Neural cell (in vitro differentiated cells): ENCODE results near the gene IGFBPL1. TPM values are rescaled to one million over a fixed set of nuclear protein-coding genes. Genes with fewer than 3 reads are reported as not detected.
A peak's percentile ranks its signal among the peaks of the same experiment; 100 is the strongest.

Experiments used
- H2AFZ ChIP-seq: fragments of 200-600, 300-800 bp; sonication (generic), shearing (Covaris generic); 2 replicates; pipeline ENCODE4 v1.6.0; 2014; ENCODE audit warnings: low read depth, mild to moderate bottlenecking, antibody characterized with exemption, low read length, moderate library complexity
- H3F3A ChIP-seq: fragments of 200-600 bp; shearing (Covaris generic); 2 replicates; pipeline ENCODE4 v1.6.1; 2016; ENCODE audit warnings: mild to moderate bottlenecking, moderate library complexity, mixed read lengths, antibody characterized with exemption, low read length; ENCODE audit not compliant: insufficient read depth, poor library complexity, severe bottlenecking
- H3K27ac ChIP-seq: fragments of 200-600, 300-800 bp; sonication (generic), shearing (Covaris generic); 2 replicates; pipeline ENCODE4 v1.5.1; 2014; ENCODE audit warnings: mild to moderate bottlenecking, low read length, moderate library complexity
- H3K27me3 ChIP-seq: fragments of 300-800, 200-600 bp; sonication (generic), shearing (Covaris generic); 2 replicates; pipeline ENCODE4 v1.6.0; 2014; ENCODE audit warnings: mild to moderate bottlenecking, low read depth, low read length, moderate library complexity; ENCODE audit not compliant: insufficient read depth
- H3K36me3 ChIP-seq: fragments of 300-800, 200-600 bp; sonication (generic), shearing (Covaris generic); 2 replicates; pipeline ENCODE4 v1.5.1; 2014; ENCODE audit warnings: mild to moderate bottlenecking, antibody characterized with exemption, low read length, moderate library complexity; ENCODE audit not compliant: insufficient read depth
- H3K4me2 ChIP-seq: fragments of 300-800, 200-600 bp; sonication (generic), shearing (Covaris generic); 2 replicates; pipeline ENCODE4 v1.6.0; 2014; ENCODE audit warnings: mild to moderate bottlenecking, low read length
- H3K4me3 ChIP-seq: fragments of 300-800, 200-600 bp; sonication (generic), shearing (Covaris generic); 2 replicates; pipeline ENCODE4 v1.5.1; 2014; ENCODE audit warnings: mild to moderate bottlenecking, low read length, moderate library complexity
- H3K79me2 ChIP-seq: fragments of 200-600 bp; shearing (Covaris generic); replicated peaks from 2 replicates; pipeline ENCODE4 v1.6.0; 2014; ENCODE audit warnings: mild to moderate bottlenecking, low read length, moderate library complexity; ENCODE audit not compliant: insufficient read depth
- H3K9ac ChIP-seq: fragments of 300-800, 200-600 bp; sonication (generic), shearing (Covaris generic); 2 replicates; pipeline ENCODE4 v1.6.1; 2016; ENCODE audit warnings: mild to moderate bottlenecking, low read length, mixed read lengths
- H3K9me2 ChIP-seq: fragments of 200-600 bp; shearing (Covaris generic); 2 replicates; pipeline ENCODE4 v1.6.1; 2016; ENCODE audit warnings: mild to moderate bottlenecking, low read length, mixed read lengths; ENCODE audit not compliant: insufficient read depth
- H3K9me3 ChIP-seq: fragments of 200-600, 300-800 bp; sonication (generic), shearing (Covaris generic); 2 replicates; pipeline ENCODE4 v1.6.1; 2016; ENCODE audit warnings: mild to moderate bottlenecking, mixed run types, low read length, moderate library complexity, mixed read lengths
- H4K20me1 ChIP-seq: fragments of 200-600 bp; shearing (Covaris generic); 2 replicates; pipeline ENCODE4 v1.6.1; 2016; ENCODE audit warnings: mild to moderate bottlenecking, mixed run types; ENCODE audit not compliant: insufficient read depth
- CTCF ChIP-seq: fragments of 450-650 bp; IDR thresholded peaks from 2 replicates; pipeline ENCODE4 v1.5.1; 2014; ENCODE audit warnings: antibody characterized with exemption, mild to moderate bottlenecking, moderate library complexity; ENCODE audit not compliant: poor library complexity, severe bottlenecking
- EP300 ChIP-seq: fragments of 450-650 bp; conservative IDR thresholded peaks from 2 replicates; pipeline ENCODE4 v1.6.1; 2014; ENCODE audit warnings: antibody characterized with exemption, mild to moderate bottlenecking, moderate library complexity; ENCODE audit not compliant: poor library complexity, severe bottlenecking
- EZH2 ChIP-seq: fragments of 200-600, 300-800 bp; shearing (Covaris generic), sonication (generic); IDR thresholded peaks from 2 replicates; pipeline ENCODE4 v1.6.1; 2014; ENCODE audit warnings: antibody characterized with exemption, low read length, borderline replicate concordance, mild to moderate bottlenecking; ENCODE audit not compliant: insufficient read depth, poor library complexity, severe bottlenecking
- MXI1 ChIP-seq: fragments of 450-650 bp; conservative IDR thresholded peaks from 2 replicates; pipeline ENCODE4 v1.6.1; 2014; ENCODE audit warnings: antibody characterized with exemption, mild to moderate bottlenecking; ENCODE audit not compliant: poor library complexity, severe bottlenecking
- POLR2AphosphoS5 ChIP-seq: IDR thresholded peaks from 2 replicates; pipeline ENCODE4 v1.6.1; 2012
- RAD21 ChIP-seq: fragments of 450-650 bp; conservative IDR thresholded peaks from 2 replicates; pipeline ENCODE4 v1.6.1; 2014; ENCODE audit warnings: antibody characterized with exemption, mild to moderate bottlenecking, moderate library complexity
- REST ChIP-seq: IDR thresholded peaks from 2 replicates; pipeline ENCODE4 v1.6.1; 2012; ENCODE audit warnings: borderline replicate concordance
- SMC3 ChIP-seq: fragments of 450-650 bp; conservative IDR thresholded peaks from 2 replicates; pipeline ENCODE4 v1.6.1; 2014; ENCODE audit warnings: antibody characterized with exemption, mild to moderate bottlenecking, moderate library complexity; ENCODE audit not compliant: poor library complexity
- TAF1 ChIP-seq: IDR thresholded peaks from 2 replicates; pipeline ENCODE4 v1.6.1; 2012; ENCODE audit warnings: low read depth
- polyA plus RNA-seq: library from polyadenylated mRNA; depleted of rRNA; stranded (reverse); fragments of >200 nt; gene quantifications from 2 replicates; pipeline ENCODE4 v1.2.3, GENCODE V29; 2014

IGFBPL1 gene
- polyA plus RNA-seq, 1 donor from 2014 or later, result 372 TPM

- Histone ChIP-seq H3K9ac (peak overlapping the region; percentile 62), H4K20me1 (no peaks in the 10 kb centered on the region), H3K4me2 (peak overlapping the region; percentile 49), H3F3A (peaks cover 15% of the 10 kb centered on the region), H2AFZ (no peak overlapping the region), H3K27me3 (no peaks in the 10 kb centered on the region), H3K4me3 (peak overlapping the region; percentile 52), H3K27ac (peak overlapping the region; percentile 92), H3K9me2 (no peaks in the 10 kb centered on the region), H3K9me3 (no peaks in the 10 kb centered on the region), H3K79me2 (no peaks in the 10 kb centered on the region), H3K36me3 (no peaks in the 10 kb centered on the region)
- TF ChIP-seq EZH2 (no peak), CTCF (no peak), RAD21 (no peak), POLR2AphosphoS5 (no peak), REST (no peak), MXI1 (peak; percentile 4), SMC3 (peak; percentile 63), TAF1 (no peak), EP300 (no peak)
These were observed 62.8 kb downstream of the IGFBPL1 start for GRCh38 chr9:38361473-38361850.

- Histone ChIP-seq H3K4me3 (peak overlapping the region; percentile 52), H3K9ac (peak overlapping the region; percentile 62), H3K9me2 (no peaks in the 10 kb centered on the region), H4K20me1 (no peaks in the 10 kb centered on the region), H3K79me2 (no peaks in the 10 kb centered on the region), H3K9me3 (no peaks in the 10 kb centered on the region), H3K27me3 (no peaks in the 10 kb centered on the region), H2AFZ (no peak overlapping the region), H3K27ac (peak overlapping the region; percentile 92), H3F3A (peaks cover 15% of the 10 kb centered on the region), H3K4me2 (peak overlapping the region; percentile 49), H3K36me3 (no peaks in the 10 kb centered on the region)
- TF ChIP-seq MXI1 (peak; percentile 37), SMC3 (no peak), POLR2AphosphoS5 (peak; percentile 91), EZH2 (no peak), EP300 (peak; percentile 97), RAD21 (peak; percentile 38), REST (peak; percentile 100), TAF1 (no peak), CTCF (no peak)
These were observed 63.3 kb downstream of the IGFBPL1 start for GRCh38 chr9:38360839-38361472.
